HFF-Myc (cell line): ENCODE data around the gene IQSEC3.

Experiments
- DNase-seq: peaks from one replicate; pipeline ENCODE4 v3.0.0-alpha.2; 2011; ENCODE audit warnings: low read depth; ENCODE audit errors: extremely low read depth
- H3K4me3 ChIP-seq: replicated peaks from 2 replicates; pipeline ENCODE4 v1.5.1; 2011; ENCODE audit warnings: low read depth, mild to moderate bottlenecking, control low read depth, low read length
- TF ChIP-seq, protein P1 (sequence below): IDR thresholded peaks from 2 replicates; pipeline ENCODE4 v1.5.1; 2012; ENCODE audit warnings: mild to moderate bottlenecking, low read depth, low read length, control low read depth; ENCODE audit errors: missing control alignments

IQSEC3 gene

DNA sequence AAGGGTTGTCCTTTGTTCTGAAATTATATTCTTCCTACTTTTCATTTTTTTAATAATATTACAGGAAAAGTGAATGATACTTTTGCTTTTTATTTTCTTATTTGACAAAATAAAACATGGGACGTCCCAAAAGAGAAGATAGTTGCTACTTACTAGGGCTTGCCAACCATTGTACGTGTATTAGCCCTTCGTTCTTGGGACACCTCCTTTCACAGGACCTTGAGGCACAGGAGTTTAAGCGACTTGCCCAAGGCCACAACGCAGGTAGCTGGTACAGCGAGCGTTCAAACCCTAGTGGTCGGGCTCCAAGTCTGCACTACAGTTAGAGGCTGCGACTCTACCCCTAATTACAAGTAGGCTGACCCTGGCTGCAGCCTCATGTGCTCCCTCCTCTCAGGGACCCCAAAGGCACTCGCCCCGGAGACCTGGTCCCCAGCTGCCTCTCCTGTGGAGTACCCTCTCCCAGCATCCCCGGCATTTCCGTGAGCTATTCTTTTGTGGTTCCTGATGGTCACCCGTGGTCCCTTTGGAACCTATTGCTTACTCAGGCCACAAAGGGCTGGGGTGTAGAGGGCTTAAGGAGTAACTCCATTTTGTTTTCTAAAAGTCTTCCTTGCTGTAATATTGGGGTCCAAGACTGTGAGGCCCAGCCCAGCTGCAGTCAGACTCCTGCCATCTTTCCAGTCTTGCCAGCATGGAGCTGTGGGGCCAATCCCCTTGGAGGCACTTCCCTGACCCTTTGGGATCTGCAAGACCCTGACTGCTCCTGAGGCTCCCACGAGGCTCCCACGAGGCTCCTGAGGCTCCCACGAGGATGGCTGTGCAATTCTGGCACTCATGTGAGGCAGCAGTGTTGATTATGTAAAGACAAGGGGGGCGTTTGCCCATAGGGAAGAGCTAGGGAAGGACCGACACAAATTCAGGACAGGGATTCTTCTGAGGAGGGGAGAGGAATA, 49.7 kb downstream of the IQSEC3 start:
- no peak for DNase-seq
- no peak overlapping the region for H3K4me3 ChIP-seq
- TF ChIP-seq, protein P1, sequence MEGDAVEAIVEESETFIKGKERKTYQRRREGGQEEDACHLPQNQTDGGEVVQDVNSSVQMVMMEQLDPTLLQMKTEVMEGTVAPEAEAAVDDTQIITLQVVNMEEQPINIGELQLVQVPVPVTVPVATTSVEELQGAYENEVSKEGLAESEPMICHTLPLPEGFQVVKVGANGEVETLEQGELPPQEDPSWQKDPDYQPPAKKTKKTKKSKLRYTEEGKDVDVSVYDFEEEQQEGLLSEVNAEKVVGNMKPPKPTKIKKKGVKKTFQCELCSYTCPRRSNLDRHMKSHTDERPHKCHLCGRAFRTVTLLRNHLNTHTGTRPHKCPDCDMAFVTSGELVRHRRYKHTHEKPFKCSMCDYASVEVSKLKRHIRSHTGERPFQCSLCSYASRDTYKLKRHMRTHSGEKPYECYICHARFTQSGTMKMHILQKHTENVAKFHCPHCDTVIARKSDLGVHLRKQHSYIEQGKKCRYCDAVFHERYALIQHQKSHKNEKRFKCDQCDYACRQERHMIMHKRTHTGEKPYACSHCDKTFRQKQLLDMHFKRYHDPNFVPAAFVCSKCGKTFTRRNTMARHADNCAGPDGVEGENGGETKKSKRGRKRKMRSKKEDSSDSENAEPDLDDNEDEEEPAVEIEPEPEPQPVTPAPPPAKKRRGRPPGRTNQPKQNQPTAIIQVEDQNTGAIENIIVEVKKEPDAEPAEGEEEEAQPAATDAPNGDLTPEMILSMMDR: no peak

DNA sequence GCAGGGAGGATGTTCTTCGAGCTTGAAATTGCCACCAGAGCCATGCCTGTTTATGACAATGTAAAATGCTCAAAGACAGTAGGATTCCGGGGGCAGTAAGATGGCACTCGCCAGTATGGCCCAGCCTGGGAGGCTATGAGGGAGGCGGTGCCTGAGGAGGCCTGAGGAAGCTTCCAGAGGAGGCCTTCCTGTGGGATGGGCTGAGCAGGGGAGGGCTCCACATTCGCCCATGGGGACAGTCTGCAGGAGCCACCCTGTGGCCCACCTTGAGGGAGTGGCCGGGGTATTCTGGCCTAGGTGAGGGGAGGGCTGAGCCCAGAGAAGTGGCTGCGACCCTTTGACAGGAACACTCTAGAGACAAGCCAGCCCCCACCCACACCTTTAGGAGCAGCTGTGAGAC, 50.7 kb downstream of the IQSEC3 start:
- no peak for DNase-seq
- TF ChIP-seq, protein P1: no peak
- no peak overlapping the region for H3K4me3 ChIP-seq

DNA sequence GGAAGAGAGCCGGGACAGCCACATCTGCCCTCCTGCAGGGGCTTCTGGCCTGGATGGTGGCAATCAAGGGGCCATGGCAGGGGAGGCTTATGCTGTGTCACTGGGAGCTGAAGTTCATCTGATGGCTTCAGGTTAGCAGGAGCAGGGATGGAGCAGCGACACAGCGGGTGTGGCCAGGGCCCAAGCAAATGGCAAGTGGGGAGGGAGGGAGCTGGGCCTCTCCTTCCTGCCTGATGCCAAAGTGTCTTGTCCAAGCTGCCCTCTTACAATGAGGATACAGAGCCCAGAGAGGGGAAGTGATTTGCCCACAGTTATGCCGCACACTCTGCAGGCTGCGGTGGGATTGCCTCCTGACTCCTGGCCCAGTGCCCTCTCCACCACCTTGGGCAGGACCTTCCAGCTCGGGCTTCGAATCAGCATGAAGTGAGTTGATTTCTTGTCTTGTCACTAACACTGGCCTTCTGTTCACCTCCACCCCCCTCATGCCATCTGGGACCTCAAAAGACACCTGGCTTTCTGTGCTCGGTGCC, 51.3 kb downstream of the IQSEC3 start:
- DNase-seq: no peak
- TF ChIP-seq, protein P1: no peak
- H3K4me3 ChIP-seq: no peak overlapping the region

DNA sequence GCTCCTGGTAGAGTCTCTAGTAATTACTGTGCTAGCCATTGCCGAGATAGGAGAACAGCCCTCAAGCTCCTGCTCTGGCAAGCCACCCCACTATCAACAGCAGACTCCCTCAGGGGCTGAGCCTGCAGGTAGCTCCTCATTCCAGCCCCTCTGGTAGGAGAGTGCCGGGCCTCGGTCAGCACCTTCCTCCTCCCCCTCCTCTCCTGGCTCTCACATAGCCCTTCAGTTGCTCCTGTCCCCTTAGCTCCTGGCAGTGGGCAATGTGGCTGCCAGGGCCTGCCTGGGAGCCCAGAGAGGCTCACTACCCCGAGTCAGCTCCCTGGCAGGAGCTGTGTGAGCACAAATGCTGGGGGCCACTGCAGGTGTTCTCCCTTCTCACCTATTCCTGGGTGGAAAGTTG, 52.0 kb downstream of the IQSEC3 start:
- TF ChIP-seq, protein P1: no peak
- DNase-seq: no peak
- no peak overlapping the region for H3K4me3 ChIP-seq

DNA sequence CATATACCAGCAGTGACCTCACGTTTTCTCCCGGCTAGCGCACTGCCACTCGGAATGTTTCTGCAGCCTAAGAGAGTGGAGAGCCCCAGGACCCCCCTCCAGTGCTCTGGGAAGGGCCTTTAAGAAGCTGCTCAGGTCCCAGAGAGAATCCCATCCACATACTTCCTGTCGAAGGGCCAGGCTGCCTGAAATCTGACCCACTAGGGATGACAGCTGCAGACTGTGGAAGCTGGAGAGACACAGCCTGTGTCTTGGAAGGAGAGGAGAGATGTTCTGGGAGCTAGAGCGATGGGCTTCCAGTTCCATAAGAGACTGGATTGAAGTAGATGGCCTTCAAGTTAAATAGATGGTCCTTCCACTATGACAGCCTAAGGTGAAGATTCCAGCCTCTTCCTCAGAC, 54.4 kb downstream of the IQSEC3 start:
- H3K4me3 ChIP-seq: no peak overlapping the region
- no peak for DNase-seq
- TF ChIP-seq, protein P1: no peak

DNA sequence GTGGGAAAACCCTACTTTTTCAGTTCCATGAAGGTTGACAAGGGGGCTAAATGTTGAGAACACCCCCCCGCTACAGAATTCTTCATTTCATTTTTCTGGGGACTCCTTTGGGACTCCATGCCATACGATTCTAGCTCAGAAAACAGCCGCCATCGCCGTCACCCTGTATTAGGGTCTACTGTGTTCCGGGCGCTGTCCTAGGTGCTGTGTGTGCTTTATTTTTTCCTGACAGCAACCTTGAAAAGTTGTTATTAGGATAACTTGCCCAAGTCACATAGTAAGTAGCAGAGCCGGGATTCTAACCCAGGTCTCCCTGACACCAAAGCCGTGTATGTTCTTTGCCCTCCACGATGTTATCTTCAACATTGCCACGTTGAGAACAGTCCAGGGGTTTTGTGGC, 55.1 kb downstream of the IQSEC3 start:
- no peak for DNase-seq
- H3K4me3 ChIP-seq: no peak overlapping the region
- TF ChIP-seq, protein P1: no peak
